Endothelial cell (in vitro differentiated cells): Measurements from ENCODE around the gene CDH2. TPM values are rescaled to one million over a fixed set of nuclear protein-coding genes. Genes with fewer than 3 reads are reported as not detected.

ENCODE experiments used
- DNase-seq: peaks from one replicate; pipeline ENCODE4 v3.0.0; 2021; ENCODE audit warnings: low spot score
- H3K27ac Mint-ChIP-seq: one replicate; pipeline ENCODE4 v1.8.0; 2021; ENCODE audit warnings: mixed read lengths, inconsistent platforms; ENCODE audit not compliant: unreplicated experiment
- H3K27me3 Mint-ChIP-seq: one replicate; pipeline ENCODE4 v1.8.0; 2021; ENCODE audit warnings: mild to moderate bottlenecking, moderate library complexity, mixed read lengths, inconsistent platforms; ENCODE audit not compliant: unreplicated experiment
- H3K36me3 Mint-ChIP-seq: one replicate; pipeline ENCODE4 v1.8.0; 2021; ENCODE audit warnings: mild to moderate bottlenecking, low read depth, mixed read lengths, inconsistent platforms; ENCODE audit not compliant: unreplicated experiment
- H3K4me1 Mint-ChIP-seq: one replicate; pipeline ENCODE4 v1.8.0; 2021; ENCODE audit warnings: mild to moderate bottlenecking, mixed read lengths, inconsistent platforms; ENCODE audit not compliant: unreplicated experiment
- H3K4me3 Mint-ChIP-seq: one replicate; pipeline ENCODE4 v1.8.0; 2021; ENCODE audit warnings: mild to moderate bottlenecking, mixed read lengths, inconsistent platforms; ENCODE audit not compliant: unreplicated experiment
- H3K9me3 Mint-ChIP-seq: one replicate; pipeline ENCODE4 v1.8.0; 2021; ENCODE audit warnings: mixed read lengths, inconsistent platforms; ENCODE audit not compliant: unreplicated experiment
- total RNA-seq: library from RNA; stranded (reverse); fragmentation: NEBNext Ultra II Directional; extraction: Animal tissue kit (Norgen Biotek cat#: 25700); gene quantifications from one replicate; pipeline ENCODE4 v1.2.1, GENCODE V29; 2021; ENCODE audit not compliant: unreplicated experiment
- TF ChIP-seq, protein P1 (sequence below): fragments of 200-600 bp; sonication (generic); IDR thresholded peaks from one replicate; pipeline ENCODE4 v1.5.0; 2021; ENCODE audit warnings: antibody characterized with exemption; ENCODE audit not compliant: unreplicated experiment

CDH2 gene
- total RNA-seq, 1 donor from 2014 or later: 162 TPM

DNA sequence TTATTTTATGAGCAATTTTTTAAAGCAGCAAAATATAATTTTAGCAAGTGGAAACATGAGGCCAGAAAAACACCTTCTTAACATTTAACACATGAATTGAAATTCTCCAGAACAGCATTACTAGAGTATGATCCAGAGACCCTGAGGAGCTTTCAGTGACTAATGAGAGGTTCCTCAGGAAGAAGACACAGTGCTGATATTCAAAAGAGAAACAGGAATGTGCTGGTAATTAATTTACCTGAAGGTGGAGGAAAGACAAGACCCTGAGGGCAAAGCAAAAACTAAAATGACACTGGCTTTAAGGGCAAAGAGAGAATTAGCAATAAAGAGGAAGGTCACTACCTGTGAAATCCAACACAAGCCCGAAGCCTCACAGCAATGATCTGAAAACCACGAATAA lies 97.0 kb downstream of the CDH2 start:
- Mint-ChIP-seq H3K4me1 (peaks cover 30% of the 10 kb centered on the region), H3K9me3 (no peaks in the 10 kb centered on the region), H3K27ac (no peak overlapping the region), H3K27me3 (no peaks in the 10 kb centered on the region), H3K36me3 (no peaks in the 10 kb centered on the region), H3K4me3 (no peak overlapping the region)
- TF ChIP-seq, protein P1, sequence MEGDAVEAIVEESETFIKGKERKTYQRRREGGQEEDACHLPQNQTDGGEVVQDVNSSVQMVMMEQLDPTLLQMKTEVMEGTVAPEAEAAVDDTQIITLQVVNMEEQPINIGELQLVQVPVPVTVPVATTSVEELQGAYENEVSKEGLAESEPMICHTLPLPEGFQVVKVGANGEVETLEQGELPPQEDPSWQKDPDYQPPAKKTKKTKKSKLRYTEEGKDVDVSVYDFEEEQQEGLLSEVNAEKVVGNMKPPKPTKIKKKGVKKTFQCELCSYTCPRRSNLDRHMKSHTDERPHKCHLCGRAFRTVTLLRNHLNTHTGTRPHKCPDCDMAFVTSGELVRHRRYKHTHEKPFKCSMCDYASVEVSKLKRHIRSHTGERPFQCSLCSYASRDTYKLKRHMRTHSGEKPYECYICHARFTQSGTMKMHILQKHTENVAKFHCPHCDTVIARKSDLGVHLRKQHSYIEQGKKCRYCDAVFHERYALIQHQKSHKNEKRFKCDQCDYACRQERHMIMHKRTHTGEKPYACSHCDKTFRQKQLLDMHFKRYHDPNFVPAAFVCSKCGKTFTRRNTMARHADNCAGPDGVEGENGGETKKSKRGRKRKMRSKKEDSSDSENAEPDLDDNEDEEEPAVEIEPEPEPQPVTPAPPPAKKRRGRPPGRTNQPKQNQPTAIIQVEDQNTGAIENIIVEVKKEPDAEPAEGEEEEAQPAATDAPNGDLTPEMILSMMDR: no peak
- no peak for DNase-seq

DNA sequence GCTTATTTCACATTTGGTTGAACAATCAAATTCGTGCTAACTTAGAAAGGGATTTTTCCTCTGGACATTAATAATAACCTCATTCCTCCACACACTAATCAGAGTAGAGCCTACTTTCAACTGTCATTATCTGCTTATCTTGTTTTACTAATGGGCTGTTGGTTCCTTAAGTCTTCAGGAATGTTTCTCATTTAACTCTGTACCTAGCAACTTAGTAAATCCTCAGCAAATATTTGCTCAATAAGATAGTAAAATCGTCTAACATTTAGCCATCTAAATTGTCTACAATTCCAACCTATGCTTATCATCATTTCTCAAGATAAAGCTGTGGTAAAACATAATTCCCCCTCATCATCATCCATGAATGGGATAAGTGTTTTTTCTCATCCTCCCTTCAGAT lies 98.1 kb downstream of the CDH2 start:
- no peak overlapping the region for H3K27ac Mint-ChIP-seq
- H3K9me3 Mint-ChIP-seq: no peaks in the 10 kb centered on the region
- H3K27me3 Mint-ChIP-seq: no peaks in the 10 kb centered on the region
- DNase-seq: no peak
- peaks cover 24% of the 10 kb centered on the region for H3K4me1 Mint-ChIP-seq
- TF ChIP-seq, protein P1: no peak
- H3K4me3 Mint-ChIP-seq: no peak overlapping the region
- no peaks in the 10 kb centered on the region for H3K36me3 Mint-ChIP-seq

DNA sequence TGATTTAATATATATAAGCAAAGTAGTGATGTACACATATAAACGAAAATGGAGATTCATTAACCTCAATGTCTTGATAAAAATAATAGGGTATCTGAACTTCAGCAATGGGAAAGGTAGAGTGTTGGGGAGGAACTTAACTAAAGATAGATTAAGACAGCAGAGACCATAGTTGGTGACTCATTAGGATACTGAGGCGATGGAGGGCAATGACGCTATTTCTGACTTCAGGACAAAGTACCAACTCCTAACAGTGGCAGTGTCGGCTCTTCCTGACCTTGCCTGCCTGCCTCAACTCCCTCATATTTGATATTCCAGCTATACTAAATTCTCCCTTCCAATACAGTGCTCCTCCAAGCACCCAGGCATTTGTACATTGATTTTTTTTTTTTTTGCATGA lies 98.6 kb downstream of the CDH2 start:
- Mint-ChIP-seq H3K9me3 (no peaks in the 10 kb centered on the region), H3K4me3 (no peak overlapping the region), H3K4me1 (peaks cover 24% of the 10 kb centered on the region), H3K27me3 (no peaks in the 10 kb centered on the region), H3K36me3 (no peaks in the 10 kb centered on the region), H3K27ac (no peak overlapping the region)
- TF ChIP-seq, protein P1: no peak
- DNase-seq: no peak

DNA sequence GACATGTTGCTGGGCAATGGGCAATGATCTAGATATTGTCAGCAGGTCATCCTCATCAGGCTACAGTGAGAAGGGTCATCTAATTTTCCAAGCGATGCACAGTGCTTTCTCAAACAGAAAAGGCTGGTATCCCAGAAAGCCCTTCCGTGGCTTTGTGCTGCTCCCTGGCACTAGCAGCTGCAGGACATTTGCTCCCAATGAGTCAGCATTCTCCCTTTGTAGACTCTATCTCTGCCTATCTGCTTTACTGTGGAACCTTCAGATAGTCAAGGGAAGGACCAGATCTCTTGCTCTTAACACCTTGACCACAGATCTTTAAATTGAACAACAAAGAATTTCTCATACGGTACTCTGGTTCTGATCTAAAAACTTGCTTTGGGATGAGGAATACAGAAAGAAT lies 101.4 kb downstream of the CDH2 start:
- H3K36me3 Mint-ChIP-seq: peaks cover under 1% of the 10 kb centered on the region
- peaks cover 39% of the 10 kb centered on the region for H3K4me1 Mint-ChIP-seq
- no peak overlapping the region for H3K4me3 Mint-ChIP-seq
- DNase-seq: no peak
- TF ChIP-seq, protein P1: no peak
- peaks cover 1% of the 10 kb centered on the region for H3K27me3 Mint-ChIP-seq
- H3K9me3 Mint-ChIP-seq: no peaks in the 10 kb centered on the region
- H3K27ac Mint-ChIP-seq: no peak overlapping the region

DNA sequence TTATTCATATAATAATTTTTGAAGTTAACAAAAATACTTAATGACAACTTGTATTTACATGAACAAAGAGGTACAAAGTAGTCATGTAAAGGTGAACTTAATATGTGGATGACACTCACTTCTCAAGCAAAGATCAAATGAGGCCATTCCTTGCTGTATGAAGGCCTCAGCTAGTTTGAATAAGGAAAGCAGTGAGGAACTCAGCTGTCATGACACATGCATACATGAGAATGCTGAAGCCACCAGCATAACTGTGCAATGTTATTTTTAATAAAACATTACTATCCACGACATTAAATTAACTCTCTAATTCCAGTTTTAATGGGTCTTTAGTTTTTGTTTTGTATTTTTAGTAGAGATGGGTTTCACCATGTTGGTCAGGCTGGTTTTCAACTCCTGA lies 102.9 kb downstream of the CDH2 start:
- H3K4me1 Mint-ChIP-seq: peaks cover 43% of the 10 kb centered on the region
- TF ChIP-seq, protein P1: no peak
- H3K27ac Mint-ChIP-seq: no peak overlapping the region
- no peaks in the 10 kb centered on the region for H3K9me3 Mint-ChIP-seq
- peaks cover 3% of the 10 kb centered on the region for H3K27me3 Mint-ChIP-seq
- peaks cover 4% of the 10 kb centered on the region for H3K36me3 Mint-ChIP-seq
- no peak overlapping the region for H3K4me3 Mint-ChIP-seq
- no peak for DNase-seq
